Skin of body (tissue), 2 donors: ENCODE results near the gene EHD1. TPM values are rescaled to one million over a fixed set of nuclear protein-coding genes. Genes with fewer than 3 reads are reported as not detected.
"Not testable (repeated sequence)": the region's sequence is repeated elsewhere in the genome, so short reads cannot be mapped to it uniquely, and the experiment has no call there.

Source experiments
- DNase-seq: peaks from one replicate; lab custom pipeline; 2025; lab: John Stamatoyannopoulos, UW
- total RNA-seq: library from RNA; depleted of rRNA; stranded (reverse); fragments of >200 nt; gene quantifications from one replicate; pipeline ENCODE4 v1.2.3, GENCODE V29; 2014

EHD1 gene
- total RNA-seq, 1 donor from 2014 or later = 27.1 TPM

GRCh38 chr11:64859542-64860414 is 18.6 kb downstream of the EHD1 start:
- no peak for DNase-seq

GRCh38 chr11:64858467-64859263 is 19.8 kb downstream of the EHD1 start:
- DNase-seq = no peak

- no peak for DNase-seq
Observed at GRCh38 chr11:64857485-64857884, 20.9 kb downstream of the EHD1 start.

- no peak for DNase-seq
Observed at GRCh38 chr11:64856382-64857227, 21.8 kb downstream of the EHD1 start.

GRCh38 chr11:64855596-64856304 is 22.7 kb downstream of the EHD1 start:
- no peak for DNase-seq

- no peak for DNase-seq
Observed at GRCh38 chr11:64854534-64855502, 23.6 kb downstream of the EHD1 start.

- no peak for DNase-seq
Observed at GRCh38 chr11:64854157-64854533, 24.3 kb downstream of the EHD1 start.

GRCh38 chr11:64853709-64854108 is 24.7 kb downstream of the EHD1 start:
- no peak for DNase-seq

GRCh38 chr11:64852804-64853509 is 25.5 kb downstream of the EHD1 start:
- no peak for DNase-seq

GRCh38 chr11:64851831-64852351 is 26.5 kb downstream of the EHD1 start:
- DNase-seq = no peak

- DNase-seq = no peak
Observed at GRCh38 chr11:64850979-64851567, 27.3 kb downstream of the EHD1 start.

- no peak for DNase-seq
Observed at GRCh38 chr11:64849598-64850356, 28.6 kb downstream of the EHD1 start.

GRCh38 chr11:64848826-64849597 is 29.4 kb downstream of the EHD1 start:
- no peak for DNase-seq

- no peak for DNase-seq
Observed at GRCh38 chr11:64848214-64848825, 30.1 kb downstream of the EHD1 start.

- peak; percentile 64 for DNase-seq
Observed at GRCh38 chr11:64846998-64847666, 31.3 kb downstream of the EHD1 start.

GRCh38 chr11:64845776-64846129 is 32.7 kb downstream of the EHD1 start:
- not testable (repeated sequence) for DNase-seq
